Astrocyte (in vitro differentiated cells and primary cell): ENCODE data around the gene PPP2R2C.

Source experiments
- EZH2 ChIP-seq: IDR thresholded peaks from 2 replicates; pipeline ENCODE4 v1.6.1; 2012; ENCODE audit warnings: mild to moderate bottlenecking, low read length, inconsistent platforms; ENCODE audit not compliant: insufficient read depth
- TF ChIP-seq, protein P1 (sequence below): IDR thresholded peaks from 2 replicates; pipeline ENCODE4 v1.5.1; 2011; ENCODE audit warnings: low read depth, mild to moderate bottlenecking, inconsistent platforms, low read length, moderate library complexity; ENCODE audit not compliant: insufficient read depth

DNA sequence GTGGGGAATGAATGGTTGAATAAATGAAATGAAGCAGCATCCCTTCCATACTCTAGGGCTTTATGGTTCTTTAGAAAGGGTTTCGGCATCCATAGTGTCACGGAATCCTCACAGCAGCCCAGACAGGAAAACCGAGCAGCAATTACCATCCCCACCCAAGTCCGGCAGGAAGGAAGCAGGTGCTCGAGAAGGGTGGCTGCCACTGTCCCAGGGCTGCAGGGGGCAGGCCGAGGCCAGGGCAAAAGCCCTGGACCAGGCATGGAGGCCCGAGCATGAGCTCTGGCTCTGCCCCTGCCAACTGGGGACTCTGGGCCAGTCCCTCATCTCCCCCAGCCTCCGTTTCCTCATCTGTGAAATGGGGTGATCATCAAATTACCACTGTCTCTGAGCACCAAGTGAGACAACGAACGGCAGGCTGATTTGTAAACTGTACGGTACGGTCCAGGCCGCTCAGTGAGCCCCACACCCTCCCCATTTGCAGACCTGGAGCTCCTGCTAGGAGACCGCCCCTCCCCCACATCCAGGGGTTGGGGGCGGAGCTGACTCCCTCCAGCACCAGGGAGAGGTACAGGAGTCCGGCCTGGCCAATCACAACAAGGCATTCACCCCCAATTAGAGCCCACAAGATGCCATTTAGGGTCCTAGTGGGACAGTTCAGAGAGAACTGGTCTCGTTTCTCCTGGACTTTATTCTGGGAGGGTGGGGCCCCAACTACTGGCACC lies 102.3 kb downstream of the PPP2R2C start:
- TF ChIP-seq, protein P1, sequence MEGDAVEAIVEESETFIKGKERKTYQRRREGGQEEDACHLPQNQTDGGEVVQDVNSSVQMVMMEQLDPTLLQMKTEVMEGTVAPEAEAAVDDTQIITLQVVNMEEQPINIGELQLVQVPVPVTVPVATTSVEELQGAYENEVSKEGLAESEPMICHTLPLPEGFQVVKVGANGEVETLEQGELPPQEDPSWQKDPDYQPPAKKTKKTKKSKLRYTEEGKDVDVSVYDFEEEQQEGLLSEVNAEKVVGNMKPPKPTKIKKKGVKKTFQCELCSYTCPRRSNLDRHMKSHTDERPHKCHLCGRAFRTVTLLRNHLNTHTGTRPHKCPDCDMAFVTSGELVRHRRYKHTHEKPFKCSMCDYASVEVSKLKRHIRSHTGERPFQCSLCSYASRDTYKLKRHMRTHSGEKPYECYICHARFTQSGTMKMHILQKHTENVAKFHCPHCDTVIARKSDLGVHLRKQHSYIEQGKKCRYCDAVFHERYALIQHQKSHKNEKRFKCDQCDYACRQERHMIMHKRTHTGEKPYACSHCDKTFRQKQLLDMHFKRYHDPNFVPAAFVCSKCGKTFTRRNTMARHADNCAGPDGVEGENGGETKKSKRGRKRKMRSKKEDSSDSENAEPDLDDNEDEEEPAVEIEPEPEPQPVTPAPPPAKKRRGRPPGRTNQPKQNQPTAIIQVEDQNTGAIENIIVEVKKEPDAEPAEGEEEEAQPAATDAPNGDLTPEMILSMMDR, result no peak
- TF ChIP-seq EZH2, result no peak
